Measurements from ENCODE around the gene DAAM2. TPM values are rescaled to one million over a fixed set of nuclear protein-coding genes. Genes with fewer than 3 reads are reported as not detected.

The DAAM2 gene
- total RNA-seq, 1 experiment from 2014 or later, result not detected

DNA sequence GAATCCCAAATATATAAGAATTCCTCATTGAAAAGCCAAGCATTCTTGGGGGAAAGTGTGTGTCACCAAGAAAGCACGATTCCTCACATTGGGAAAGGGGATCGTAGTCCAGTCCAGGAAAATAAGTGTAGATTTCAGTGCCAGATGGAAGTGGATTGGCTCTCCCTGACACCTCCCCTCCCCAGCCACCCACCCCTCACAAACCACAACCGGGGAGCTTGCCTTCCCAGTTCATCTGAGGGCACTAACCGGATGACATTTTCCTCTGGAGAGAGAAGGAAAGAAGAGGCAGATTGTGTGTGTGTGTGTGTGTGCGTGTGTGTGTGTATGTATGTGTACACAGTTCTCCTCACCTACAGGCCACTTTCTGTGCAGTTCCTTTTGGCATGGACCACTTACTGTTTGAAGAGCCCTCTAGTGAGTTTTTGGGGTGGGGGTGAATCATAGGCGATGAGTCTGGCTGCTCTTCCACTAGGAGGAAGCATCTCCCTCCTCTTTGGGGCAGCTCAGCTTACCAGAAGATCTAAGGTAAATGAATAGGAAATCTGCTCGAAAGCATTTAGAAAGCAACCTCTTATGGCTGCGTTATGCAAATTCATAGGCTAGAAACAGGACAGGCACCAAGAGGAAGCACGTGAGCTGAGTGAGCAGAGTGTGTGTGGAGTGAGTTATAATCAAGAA is 20.8 kb downstream of the DAAM2 start:
- Mint-ChIP-seq H3K36me3 (ENCODE audit: insufficient read depth, unreplicated experiment) (no peaks in the 10 kb centered on the region), H3K27ac (ENCODE audit: unreplicated experiment) (no peak overlapping the region), H3K4me1 (ENCODE audit: low read depth, unreplicated experiment) (no peaks in the 10 kb centered on the region), H3K4me3 (ENCODE audit: unreplicated experiment) (no peak overlapping the region), H3K9me3 (ENCODE audit: unreplicated experiment) (no peaks in the 10 kb centered on the region), H3K27me3 (ENCODE audit: insufficient read depth, unreplicated experiment) (peaks cover 26% of the 10 kb centered on the region)
- no peaks in the 10 kb centered on the region for H3K4me1 ChIP-seq
- no peak for DNase-seq
- no peaks in the 10 kb centered on the region for H3K27me3 ChIP-seq (replicated peaks; ENCODE audit: control insufficient read depth, insufficient read depth, low read length)
- H3K4me3 ChIP-seq (ENCODE audit: low read depth, low read length), result no peak overlapping the region
- H3K9me3 ChIP-seq, result no peaks in the 10 kb centered on the region
- ChIA-PET POLR2A (no interaction called here), CTCF (interaction anchor here (0.6 kb wide), 1 partner anchor 22 kb away, joined by 4 read pairs; no protein-coding TSS in a partner anchor)
- intact Hi-C loops (cut with micrococcal nuclease; ENCODE audit: unreplicated experiment), result no loop called here
- TF ChIP-seq, protein P1, sequence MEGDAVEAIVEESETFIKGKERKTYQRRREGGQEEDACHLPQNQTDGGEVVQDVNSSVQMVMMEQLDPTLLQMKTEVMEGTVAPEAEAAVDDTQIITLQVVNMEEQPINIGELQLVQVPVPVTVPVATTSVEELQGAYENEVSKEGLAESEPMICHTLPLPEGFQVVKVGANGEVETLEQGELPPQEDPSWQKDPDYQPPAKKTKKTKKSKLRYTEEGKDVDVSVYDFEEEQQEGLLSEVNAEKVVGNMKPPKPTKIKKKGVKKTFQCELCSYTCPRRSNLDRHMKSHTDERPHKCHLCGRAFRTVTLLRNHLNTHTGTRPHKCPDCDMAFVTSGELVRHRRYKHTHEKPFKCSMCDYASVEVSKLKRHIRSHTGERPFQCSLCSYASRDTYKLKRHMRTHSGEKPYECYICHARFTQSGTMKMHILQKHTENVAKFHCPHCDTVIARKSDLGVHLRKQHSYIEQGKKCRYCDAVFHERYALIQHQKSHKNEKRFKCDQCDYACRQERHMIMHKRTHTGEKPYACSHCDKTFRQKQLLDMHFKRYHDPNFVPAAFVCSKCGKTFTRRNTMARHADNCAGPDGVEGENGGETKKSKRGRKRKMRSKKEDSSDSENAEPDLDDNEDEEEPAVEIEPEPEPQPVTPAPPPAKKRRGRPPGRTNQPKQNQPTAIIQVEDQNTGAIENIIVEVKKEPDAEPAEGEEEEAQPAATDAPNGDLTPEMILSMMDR (IDR thresholded peaks at IDR 0.05; ENCODE audit: insufficient read depth in 1 of 2, low read depth in 1 of 2, low read length in 1 of 2, severe bottlenecking in 1 of 2, unreplicated experiment in 1 of 2), result no peak
- BruUV-seq (replicated peaks), result no TSS peak
- no peaks in the 10 kb centered on the region for H3K36me3 ChIP-seq (ENCODE audit: control insufficient read depth, insufficient read depth, low read length)

GRCh38 chr6:39814236-39814635 is 22.1 kb downstream of the DAAM2 start:
- ChIA-PET POLR2A (no interaction called here), CTCF (no interaction called here)
- Mint-ChIP-seq H3K4me3 (ENCODE audit: unreplicated experiment) (no peak overlapping the region), H3K4me1 (ENCODE audit: low read depth, unreplicated experiment) (no peaks in the 10 kb centered on the region), H3K9me3 (ENCODE audit: unreplicated experiment) (no peaks in the 10 kb centered on the region), H3K27me3 (ENCODE audit: insufficient read depth, unreplicated experiment) (peaks cover 21% of the 10 kb centered on the region), H3K27ac (ENCODE audit: unreplicated experiment) (no peak overlapping the region), H3K36me3 (ENCODE audit: insufficient read depth, unreplicated experiment) (no peaks in the 10 kb centered on the region)
- no peaks in the 10 kb centered on the region for H3K9me3 ChIP-seq
- TF ChIP-seq, protein P1 (IDR thresholded peaks at IDR 0.05; ENCODE audit: insufficient read depth in 1 of 2, low read depth in 1 of 2, low read length in 1 of 2, severe bottlenecking in 1 of 2, unreplicated experiment in 1 of 2), result no peak
- H3K27me3 ChIP-seq (replicated peaks; ENCODE audit: control insufficient read depth, insufficient read depth, low read length), result no peaks in the 10 kb centered on the region
- no TSS peak for BruUV-seq (replicated peaks)
- H3K36me3 ChIP-seq (ENCODE audit: control insufficient read depth, insufficient read depth, low read length), result no peaks in the 10 kb centered on the region
- DNase-seq, result no peak
- no peaks in the 10 kb centered on the region for H3K4me1 ChIP-seq
- intact Hi-C loops (cut with micrococcal nuclease; ENCODE audit: unreplicated experiment), result no loop called here
- H3K4me3 ChIP-seq (ENCODE audit: low read depth, low read length), result no peak overlapping the region

- H3K9me3 ChIP-seq, result no peaks in the 10 kb centered on the region
- no peaks in the 10 kb centered on the region for H3K4me1 ChIP-seq
- H3K4me3 Mint-ChIP-seq (ENCODE audit: unreplicated experiment), result no peak overlapping the region
- H3K4me3 ChIP-seq (ENCODE audit: low read depth, low read length), result no peak overlapping the region
- no peak overlapping the region for H3K27ac Mint-ChIP-seq (ENCODE audit: unreplicated experiment)
- peaks cover 19% of the 10 kb centered on the region for H3K27me3 Mint-ChIP-seq (ENCODE audit: insufficient read depth, unreplicated experiment)
- no peak for DNase-seq
- H3K9me3 Mint-ChIP-seq (ENCODE audit: unreplicated experiment), result no peaks in the 10 kb centered on the region
- no peaks in the 10 kb centered on the region for H3K27me3 ChIP-seq (replicated peaks; ENCODE audit: control insufficient read depth, insufficient read depth, low read length)
- no TSS peak for BruUV-seq (replicated peaks)
- ChIA-PET POLR2A (no interaction called here), CTCF (no interaction called here)
- no peaks in the 10 kb centered on the region for H3K36me3 ChIP-seq (ENCODE audit: control insufficient read depth, insufficient read depth, low read length)
- intact Hi-C loops (cut with micrococcal nuclease; ENCODE audit: unreplicated experiment), result no loop called here
- no peaks in the 10 kb centered on the region for H3K36me3 Mint-ChIP-seq (ENCODE audit: insufficient read depth, unreplicated experiment)
- TF ChIP-seq, protein P1 (IDR thresholded peaks at IDR 0.05; ENCODE audit: insufficient read depth in 1 of 2, low read depth in 1 of 2, low read length in 1 of 2, severe bottlenecking in 1 of 2, unreplicated experiment in 1 of 2), result no peak
- no peaks in the 10 kb centered on the region for H3K4me1 Mint-ChIP-seq (ENCODE audit: low read depth, unreplicated experiment)
These were observed 23.2 kb downstream of the DAAM2 start for GRCh38 chr6:39815356-39815755.

All from Caco-2 (cell line).